Islet of Langerhans (tissue), 1 donor: ENCODE results near the gene PLIN5.
"Not testable (repeated sequence)": the region's sequence is repeated elsewhere in the genome, so short reads cannot be mapped to it uniquely, and the experiment has no call there.

ENCODE experiments used
- FAIRE-seq: peaks from one replicate; lab custom pipeline; 2011; peaks lifted over from hg19 to GRCh38; lab: Jason Lieb, UNC

PLIN5 gene

DNA sequence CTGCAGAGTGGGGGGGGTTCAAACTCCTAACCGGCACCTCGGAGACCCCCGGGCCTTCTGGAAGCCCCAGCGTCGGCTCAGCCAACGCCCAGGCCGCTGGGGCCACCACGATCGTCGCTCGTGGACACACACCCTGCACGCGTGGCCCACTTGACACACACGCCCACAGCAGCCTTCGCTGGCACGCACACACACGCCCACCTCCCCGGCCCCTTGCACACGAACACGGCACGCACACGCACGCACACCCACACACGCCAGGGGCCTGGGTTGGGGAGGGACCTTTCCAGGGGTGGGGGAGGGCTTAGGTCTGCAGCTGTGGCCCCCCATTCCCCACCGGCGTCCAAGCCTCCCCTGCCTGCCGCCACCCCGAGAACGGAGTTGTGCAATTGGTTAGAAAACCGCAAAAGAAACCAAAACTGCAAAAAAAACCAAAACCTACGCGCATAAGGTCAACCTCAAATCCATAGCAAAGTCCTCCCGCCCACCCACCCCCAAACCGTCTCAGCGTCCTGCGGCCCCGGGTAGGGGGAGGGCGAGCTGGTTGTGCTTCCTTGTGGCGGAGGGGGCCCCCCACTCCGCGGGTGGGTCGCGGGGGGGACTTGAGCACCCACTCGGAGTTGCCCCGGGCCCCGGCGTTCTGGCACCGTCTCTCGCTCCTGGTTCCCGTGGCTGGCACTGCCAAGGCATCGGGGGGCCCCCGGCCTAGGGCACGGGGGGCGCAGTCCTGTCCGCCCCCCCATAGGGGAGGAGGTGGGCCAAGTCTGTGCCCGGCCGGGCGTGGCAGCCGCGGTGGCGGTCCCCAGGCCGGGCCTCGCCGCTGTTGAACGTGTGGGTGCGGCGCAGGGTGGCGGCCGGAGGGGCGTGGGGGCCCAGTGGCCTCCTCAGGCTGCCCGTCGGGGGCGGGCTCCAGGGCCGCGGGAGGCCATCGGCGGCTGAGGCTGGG lies 8.1 kb upstream of the PLIN5 start:
- FAIRE-seq: no peak

DNA sequence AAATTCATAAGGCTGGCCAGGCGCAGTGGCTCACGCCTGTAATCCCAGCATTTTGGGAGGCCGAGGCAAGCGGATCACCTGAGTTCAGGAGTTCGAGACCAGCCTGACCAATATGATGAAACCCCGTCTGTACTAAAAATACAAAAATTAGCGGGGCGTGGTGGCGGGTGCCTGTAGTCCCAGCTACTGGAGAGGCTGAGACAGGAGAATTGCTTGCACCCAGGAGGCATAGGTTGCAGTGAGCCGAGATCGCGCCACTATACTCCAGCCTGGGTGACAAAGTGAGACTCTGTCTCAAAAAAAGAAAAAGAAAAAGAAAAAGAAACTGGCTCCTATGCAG lies 6.8 kb upstream of the PLIN5 start:
- not testable (repeated sequence) for FAIRE-seq

DNA sequence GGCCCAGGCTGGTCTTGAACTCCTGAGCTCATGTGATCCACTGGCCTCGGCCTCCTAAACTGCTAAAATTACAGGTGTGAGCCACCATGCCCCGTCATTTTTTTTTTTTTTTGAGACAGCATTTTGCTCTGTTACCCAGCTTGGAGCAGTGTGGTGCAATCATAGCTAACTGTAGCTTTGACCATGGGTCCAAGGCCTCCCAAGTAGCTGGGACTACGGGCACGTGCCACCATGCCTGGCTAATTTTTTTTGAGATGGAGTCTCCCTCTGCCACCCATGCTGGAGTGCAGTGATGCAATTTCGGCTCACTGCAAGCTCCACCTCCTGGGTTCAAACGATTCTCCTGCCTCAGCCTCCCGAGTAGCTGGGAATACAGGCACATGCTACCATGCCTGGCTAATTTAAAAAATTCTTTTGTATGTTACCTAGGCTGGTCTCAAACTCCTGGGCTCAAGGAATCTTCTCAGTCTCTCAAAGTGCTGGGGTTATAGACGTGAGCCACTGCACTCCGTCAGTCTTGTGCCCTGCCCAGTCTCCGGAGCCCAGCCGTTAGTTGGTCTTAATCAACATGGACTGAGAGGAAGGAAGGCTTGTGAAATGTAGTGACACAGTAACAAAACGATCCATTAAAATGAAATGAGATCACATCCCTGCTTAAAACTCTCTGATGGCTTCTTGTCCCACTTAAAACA lies 6.2 kb upstream of the PLIN5 start:
- FAIRE-seq: no peak

DNA sequence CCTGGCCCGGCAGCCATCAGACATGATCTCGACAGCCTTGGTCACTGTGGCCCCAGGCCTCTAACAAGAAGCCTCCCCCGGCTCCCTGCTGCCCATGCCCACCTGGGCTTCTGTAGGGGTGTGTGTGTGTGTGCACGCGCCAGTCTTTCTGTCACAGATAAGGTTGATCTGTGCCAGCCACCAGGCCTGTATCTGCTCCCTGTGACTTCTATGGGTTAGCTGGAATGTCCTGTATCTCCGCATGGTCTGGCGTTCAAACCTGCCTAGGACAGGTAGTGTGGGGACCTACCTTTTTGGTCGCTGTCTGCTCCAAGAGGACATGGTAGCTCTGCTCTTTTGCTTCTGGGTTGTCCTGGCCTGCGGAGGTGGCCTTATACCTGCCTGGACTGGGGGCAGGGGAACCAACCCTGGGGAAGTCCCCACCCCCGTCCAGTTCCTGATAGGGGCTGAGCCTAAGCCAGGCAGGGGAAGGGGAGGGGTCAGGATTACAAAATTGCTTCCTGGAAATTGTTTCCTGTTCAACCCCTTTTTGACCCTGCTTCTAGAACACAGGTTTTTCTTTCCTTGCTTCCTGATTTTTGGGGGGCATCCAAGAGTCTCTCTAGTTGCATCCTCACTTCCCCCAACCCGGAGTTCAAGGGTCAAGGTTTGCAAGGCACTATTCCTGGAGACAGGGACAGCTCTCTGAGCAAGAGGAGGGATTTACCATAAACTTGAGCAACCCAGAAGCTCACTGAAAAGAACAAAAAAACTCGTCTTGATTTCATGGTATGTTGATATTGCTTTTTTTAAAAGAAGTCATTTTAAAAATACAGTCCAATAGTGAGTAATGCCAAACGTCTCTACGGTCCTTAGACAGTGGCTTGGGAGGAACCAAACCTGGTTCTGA lies 4.9 kb upstream of the PLIN5 start, which contains the start of gene LRG1:
TSS of gene LRG1 (minus strand) at position 344 of the 889 bp plus-strand sequence. CDS start at position 321, 23 bp downstream.
- FAIRE-seq: no peak

DNA sequence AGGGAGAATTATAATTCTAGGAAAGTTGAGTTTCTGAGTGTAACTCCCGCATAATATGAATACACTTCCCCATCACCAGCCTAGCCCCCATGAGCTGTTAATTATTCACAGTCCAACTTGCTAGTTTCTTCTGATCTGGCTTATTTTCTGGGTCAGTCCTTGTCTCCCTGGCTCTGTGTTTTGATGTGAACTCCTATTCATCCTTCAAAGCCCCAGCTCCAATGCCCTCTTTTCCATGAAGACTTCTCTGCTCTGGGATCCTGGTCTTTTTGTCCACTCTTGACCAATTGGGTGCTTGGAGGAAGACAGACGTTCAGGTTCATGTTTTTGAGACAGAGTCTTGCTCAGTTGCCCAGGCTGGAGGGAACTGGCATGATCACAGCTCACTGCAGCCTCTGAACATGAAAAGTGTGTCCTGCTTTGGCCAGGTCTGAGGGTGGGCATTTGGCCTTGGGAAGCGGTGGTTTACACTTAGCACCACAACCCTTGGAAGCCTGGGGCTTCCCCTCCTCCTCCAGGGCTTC lies 4.2 kb upstream of the PLIN5 start:
- FAIRE-seq: no peak

DNA sequence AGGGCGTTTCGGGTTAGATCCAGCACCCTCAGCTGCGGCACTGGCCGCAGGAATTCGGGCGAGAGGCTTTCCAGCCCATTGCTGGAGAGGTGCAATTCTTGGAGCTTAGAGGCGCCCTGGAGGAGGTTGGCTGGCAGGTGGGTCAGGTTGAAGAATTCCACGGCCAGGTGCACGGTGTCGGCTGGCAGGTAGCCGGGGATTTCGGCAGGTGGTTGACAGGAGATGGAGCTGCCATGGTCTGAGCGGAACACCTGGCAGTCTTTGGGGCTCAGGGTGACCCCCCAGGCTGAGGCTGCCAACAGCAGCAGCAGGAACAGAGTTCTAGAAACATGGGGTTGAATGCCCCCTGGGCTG lies 3.6 kb upstream of the PLIN5 start:
- no peak for FAIRE-seq

DNA sequence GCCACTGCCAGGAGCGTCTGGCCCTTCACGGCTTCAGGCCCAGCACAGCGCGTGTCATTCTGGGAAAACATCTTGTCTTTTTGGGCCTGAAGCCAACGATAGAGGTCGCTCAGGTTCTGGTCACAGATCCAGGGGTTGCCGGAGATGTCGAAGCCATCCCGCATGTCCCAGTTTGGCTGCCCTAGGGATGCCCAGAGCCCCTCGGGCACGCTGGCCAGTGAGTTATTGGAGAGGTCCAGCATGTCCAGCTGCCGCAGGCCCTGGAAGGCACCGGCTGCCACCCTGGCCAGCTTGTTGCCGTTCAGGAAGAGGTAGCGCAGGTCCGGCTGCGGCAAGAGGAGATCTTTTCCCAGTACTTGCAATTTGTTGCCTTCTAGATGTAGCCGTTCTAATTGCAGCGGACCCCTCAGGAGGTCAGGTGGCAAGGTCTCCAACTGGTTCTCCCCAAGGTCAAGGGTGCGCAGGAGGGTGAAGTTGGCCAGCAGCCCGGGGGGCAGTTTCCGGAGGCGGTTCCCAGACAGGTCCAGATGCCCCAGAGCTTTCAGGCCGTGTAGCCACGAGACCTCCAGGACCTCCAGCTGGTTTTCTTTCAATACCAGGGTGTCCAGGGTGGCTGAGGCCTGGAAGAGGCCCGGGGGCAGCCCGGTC lies 3.1 kb upstream of the PLIN5 start:
- FAIRE-seq: no peak

DNA sequence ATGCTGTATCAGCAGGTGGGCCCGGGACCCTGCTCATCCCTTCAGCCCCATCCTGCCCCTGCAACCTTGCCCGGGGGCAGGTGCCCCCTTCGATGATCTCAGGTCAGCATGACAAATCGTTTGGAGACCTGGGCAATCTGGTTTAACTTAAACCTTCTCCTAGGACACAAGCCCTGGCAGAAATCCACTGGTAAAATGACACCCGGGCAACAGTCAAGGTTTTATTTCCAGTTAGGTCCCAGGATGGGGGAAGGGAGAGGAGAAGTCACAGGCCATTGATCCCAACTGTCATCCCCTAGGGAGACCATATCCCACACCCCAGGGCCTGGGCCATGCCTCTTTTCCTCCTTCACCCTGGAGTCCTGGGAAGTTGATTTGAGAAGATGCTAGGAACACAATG lies 1.8 kb upstream of the PLIN5 start:
- FAIRE-seq: no peak

DNA sequence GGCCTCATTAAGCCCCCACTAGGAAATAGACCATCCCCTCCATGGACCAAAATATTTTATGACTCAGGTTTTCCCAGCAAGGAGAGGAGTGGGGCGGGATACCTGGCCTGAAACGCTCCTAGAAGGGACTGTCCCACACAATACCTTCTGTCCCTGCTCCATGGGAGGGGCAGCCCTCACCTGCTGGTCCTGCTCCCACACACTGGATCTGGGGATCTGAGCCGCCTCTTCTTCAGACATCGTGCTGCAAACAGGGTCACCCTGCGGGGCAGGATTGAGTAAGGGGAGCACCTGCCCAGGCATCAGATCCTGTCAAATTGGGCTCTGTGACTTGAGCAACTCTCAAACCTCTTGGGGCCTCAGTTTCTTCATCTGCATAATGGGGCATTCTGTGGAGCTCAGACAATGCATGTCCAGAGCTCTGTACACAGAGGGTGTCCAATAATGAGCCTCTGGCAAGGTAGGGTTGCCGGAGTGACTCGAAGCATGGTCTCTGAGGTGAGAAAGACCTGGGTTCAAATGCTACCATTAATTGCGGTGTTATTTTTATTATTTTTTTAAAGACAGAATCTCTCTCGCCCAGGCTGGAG lies 1.1 kb downstream of the PLIN5 start:
- no peak for FAIRE-seq

DNA sequence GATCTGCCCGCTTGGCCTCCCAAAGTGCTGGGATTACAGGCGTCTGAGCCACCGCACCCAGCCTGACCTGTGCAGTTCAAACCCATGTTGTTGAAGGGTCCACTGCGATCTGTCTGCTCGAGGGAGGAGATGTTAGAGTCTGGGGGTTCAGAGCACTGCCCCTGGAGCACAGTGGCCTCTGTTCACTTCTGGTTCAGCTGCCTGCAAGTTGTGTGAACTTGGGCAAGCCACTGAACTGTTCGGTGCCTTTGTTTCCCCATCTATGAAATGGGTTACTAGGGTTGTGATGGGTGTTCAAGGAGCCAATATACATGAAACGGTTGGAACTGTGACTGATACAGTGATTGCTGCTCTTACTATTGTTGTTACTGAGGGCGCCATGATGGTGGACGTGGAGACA lies 1.7 kb downstream of the PLIN5 start:
- FAIRE-seq: no peak

DNA sequence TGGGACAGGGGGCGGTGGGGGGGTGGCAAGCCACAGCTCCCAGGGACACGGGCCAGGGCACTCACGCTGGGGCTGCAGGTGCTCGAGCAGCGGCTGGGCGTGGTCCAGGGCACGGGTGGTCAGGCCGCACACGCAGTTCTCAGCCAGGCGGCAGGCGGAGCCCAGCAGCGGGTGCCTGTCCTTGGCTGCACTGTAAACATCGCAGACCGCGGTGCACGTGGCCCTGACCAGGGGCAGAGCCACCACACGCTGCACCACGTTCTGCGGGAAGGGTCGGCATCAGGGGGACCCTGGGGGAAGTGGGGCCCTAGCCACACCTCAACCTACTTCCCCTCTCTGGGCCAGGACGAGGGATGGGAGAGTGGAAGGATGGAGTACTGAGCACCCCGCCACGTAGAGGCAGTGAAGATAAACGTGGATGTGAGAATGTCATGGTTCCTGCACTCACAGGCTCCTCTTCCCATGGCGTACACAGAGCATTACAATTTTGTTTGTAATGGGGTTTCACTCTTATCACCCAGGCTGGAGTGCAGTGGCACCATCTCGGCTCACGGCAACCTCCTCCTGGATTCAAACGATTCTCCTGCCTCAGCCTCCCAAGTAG lies 3.4 kb downstream of the PLIN5 start:
- FAIRE-seq: no peak

DNA sequence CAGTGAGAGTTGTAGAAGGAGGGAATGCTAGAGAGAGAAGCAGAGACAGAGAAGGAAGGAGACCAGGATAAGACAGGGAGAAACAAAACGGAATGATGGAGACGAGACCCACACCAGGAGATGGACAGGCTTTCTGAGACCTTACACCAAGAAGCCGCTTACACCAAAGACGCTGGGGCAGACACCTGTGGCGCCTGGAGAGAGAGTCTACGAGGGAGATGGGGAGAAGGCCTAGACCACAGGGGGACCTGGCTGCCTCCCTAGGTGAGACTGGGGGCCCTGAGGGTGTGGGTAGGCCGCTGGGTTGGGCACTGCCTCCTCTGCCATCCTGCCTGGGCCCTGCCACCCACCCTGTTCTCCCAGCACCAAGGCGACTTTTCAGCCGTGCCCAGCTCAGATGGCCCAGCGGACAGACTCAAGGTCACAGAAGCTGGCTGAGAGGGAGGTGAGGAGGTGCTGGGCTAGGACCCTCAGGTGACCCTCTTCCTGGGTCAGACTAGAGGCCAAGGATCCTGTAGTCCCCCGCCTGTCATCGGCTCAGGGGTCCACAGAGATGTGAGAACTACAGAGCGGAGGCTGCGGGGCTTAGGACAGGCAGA lies 5.0 kb downstream of the PLIN5 start:
- no peak for FAIRE-seq

DNA sequence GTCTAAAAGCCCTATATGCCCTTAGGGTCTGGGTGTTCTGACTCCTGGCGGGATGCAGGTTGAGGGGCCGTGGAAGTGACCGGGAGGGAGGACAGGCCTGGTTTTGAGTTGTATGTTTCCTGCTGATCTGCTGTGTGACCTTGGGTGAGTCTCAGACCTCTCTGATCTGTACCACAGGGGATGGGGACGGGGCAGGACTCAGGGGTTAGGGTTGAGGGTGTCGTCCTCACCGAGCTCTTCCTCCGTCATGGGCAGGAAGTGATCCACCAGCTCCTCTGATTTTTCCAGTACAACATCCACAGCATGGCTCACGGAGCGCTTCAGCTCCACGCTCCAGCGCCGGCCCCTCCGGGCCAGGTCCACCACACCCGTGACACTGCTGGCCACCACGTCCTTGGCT lies 6.2 kb downstream of the PLIN5 start:
- no peak for FAIRE-seq

DNA sequence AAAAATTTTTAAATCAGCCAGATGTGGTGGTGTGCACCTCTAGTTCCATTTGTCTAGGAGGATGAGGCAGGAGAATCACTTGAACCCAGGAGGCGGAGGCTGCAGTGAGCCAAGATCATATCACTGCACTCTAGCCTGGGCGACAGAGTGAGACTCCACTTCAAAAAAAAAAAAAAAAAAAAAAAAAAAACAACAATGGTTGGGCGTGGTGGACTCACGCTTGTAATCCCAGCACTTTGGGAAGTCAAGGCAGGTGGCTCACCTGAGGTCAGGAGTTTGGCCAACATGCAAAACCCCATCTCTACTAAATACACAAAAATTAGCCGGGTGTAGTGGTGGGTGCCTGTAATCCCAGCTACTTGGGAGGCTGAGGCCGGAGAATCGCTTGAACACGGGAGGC lies 7.6 kb downstream of the PLIN5 start:
- not testable (repeated sequence) for FAIRE-seq

DNA sequence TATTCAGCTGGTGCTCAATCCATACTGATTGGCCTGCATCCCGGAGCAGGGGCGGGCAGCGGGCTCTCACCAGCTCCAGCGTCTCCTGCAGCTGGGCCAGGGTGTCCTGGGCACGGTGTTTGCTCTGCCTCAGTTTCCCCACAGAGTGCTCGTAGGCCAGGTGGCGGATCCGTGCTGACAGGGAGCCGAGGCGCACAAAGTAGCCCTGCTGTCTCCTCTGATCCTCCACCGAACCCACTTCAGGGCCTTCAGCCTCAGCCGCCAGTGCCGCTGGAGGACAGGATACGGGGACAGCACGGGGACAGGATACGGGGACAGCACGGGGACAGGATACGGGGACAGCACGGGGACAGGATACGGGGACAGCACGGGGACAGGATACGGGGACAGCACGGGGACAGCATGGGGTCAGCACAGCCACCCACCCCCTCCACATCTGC lies 9.4 kb downstream of the PLIN5 start:
- no peak for FAIRE-seq

DNA sequence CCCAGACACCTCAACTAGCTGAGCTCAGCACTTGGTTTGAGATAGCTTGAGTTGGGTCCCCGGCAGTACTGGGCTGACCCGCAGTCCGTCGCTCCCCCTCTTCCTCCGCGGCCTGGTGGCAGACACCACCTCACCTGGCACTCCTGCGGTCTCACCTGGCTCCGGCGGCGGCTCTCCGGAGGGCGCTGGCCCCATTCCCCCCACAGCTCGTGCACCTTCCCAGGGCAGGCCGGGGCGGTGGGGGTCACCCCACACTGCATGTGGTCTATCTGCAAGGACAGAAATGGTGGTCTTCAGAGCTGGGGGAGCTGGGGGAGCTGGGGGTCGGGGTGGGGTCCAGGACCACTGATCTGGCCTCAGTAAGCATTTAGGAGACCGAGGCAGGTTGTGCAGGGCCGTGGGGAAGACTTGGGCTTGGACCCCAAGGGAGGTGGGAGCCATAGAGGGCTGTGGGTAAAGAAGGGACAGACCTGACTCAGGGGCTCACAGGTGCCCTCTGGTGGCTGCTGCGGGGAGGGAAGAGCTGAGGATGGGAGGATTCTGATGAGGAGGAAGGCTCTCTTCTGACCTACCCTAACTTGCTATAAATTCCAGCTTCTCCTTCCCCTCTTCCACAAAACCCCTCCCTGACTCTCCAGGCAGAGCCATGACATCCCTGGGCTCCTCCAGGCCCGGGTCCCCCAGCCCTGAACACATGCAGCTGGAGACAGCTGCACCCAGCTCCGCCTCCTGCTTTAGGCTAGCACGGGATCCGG lies 10.0 kb downstream of the PLIN5 start:
- FAIRE-seq: no peak

DNA sequence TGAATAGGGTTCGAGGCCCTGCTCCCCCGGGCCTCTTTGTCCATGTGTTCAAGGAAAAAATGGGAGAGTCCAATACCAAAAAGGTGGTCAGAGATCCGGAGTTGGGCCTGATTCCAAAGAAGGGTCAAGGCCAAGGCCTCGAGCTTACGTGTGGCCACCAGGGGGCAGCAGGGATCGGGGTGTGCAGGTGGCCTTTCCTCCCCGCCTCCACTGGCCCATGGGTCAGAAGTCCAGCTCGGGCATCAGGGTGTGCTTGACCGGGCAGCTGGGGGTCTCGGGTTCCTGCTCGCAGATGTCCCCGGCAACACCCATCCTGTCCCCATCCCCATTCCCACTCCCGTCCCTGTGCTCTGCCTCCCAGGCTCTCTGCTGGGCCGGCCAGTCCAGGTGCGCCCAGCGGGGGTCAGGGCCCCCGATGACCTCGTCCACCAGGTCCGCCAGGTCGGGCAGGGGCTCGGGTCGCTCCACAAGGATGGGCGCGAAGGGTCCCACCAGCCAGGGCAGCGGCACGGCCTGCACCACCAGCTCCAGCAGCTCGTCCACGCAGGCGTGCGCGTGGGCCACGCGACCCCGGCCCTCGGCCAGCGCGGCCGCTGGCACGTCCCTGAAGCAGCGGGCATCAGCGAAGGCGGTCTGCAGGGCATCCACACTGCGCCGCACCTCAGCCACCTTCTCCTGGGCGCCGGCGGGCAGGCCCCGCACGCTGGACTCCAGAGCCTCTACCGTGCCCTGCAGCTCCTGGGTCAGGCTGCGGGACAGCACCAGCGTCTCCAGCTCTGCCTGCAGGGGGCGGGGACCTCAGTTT lies 11.5 kb downstream of the PLIN5 start:
- FAIRE-seq: no peak

DNA sequence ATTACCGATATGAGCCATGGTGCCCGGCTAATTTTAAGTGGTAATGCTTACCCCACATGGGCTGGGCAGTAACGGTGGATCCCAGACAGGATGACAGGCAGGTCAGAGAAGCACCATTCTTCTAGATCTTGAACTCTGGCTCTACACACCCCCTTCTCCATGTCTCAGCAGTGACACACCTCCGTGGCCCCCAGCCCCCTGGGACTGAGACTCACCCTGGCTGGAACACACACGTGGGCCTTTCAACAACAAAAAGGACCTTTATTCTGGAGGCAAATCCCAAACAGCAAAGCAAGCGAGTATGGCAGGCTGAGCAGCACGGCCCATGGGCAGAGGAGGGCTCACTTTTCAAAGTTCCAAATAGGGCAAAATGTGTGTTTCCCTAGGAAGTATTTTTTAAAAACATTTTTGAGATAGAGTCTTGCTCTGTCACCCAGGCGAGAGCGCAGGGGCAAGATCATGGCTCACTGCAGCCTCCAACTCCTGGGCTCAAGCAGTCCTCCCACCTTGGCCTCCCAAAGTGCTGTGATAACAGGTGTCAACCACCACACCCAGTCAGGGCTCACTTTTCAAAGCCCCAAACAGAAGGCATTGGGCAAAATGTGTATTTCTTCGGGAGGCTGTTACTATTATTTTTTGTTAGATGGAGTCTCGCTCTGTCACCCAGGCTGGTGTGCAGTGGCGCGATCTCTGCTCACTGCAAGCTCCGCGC lies 12.6 kb downstream of the PLIN5 start:
- no peak for FAIRE-seq
